WTC11 (cell line): ENCODE data around the gene PTPRO. TPM values are rescaled to one million over a fixed set of nuclear protein-coding genes. Genes with fewer than 3 reads are reported as not detected.

ENCODE experiments used
- ATAC-seq: fragments of 200-7000 bp; cut with Tn5 transposase; 2 replicates; pipeline ENCODE4 v1.10.0; 2021; ENCODE audit warnings: mild to moderate bottlenecking, moderate library complexity
- CTCF ChIA-PET: fragments of 300-600 bp; sonication (Branson Sonifier 250); formaldehyde crosslinking; loops from one replicate; lab custom pipeline; 2021; ENCODE audit warnings: antibody characterized with exemption; lab: Charles Lee
- POLR2A ChIA-PET: fragments of 350-600 bp; sonication (Branson Sonifier 250); formaldehyde crosslinking; loops from one replicate; lab custom pipeline; 2021; ENCODE audit warnings: antibody characterized with exemption; lab: Charles Lee
- DNase-seq: peaks from one replicate; pipeline ENCODE4 v3.0.0; 2021; ENCODE audit warnings: low spot score
- H3K27ac Mint-ChIP-seq: 2 replicates; pipeline ENCODE4 v1.8.0; 2021; ENCODE audit warnings: mixed read lengths
- H3K27me3 Mint-ChIP-seq: 2 replicates; pipeline ENCODE4 v1.8.0; 2021; ENCODE audit warnings: low read depth, mild to moderate bottlenecking, moderate library complexity, mixed read lengths
- H3K36me3 Mint-ChIP-seq: 2 replicates; pipeline ENCODE4 v1.8.0; 2021; ENCODE audit warnings: mixed read lengths
- H3K4me1 Mint-ChIP-seq: 2 replicates; pipeline ENCODE4 v1.8.0; 2022; ENCODE audit warnings: mixed read lengths
- H3K4me3 Mint-ChIP-seq: 2 replicates; pipeline ENCODE4 v1.8.0; 2021; ENCODE audit warnings: mild to moderate bottlenecking, moderate library complexity, mixed read lengths
- H3K9me3 Mint-ChIP-seq: 2 replicates; pipeline ENCODE4 v1.8.0; 2021; ENCODE audit warnings: mixed read lengths
- AR ChIP-seq: fragments of 250-450 bp; sonication (Bioruptor Pico); IDR thresholded peaks from 2 replicates; pipeline ENCODE4 v1.9.0; 2021; ENCODE audit warnings: mild to moderate bottlenecking
- ETV6 ChIP-seq: sonication (generic); formaldehyde crosslinking; IDR thresholded peaks from 2 replicates; pipeline ENCODE4 v1.8.1; 2022; ENCODE audit warnings: mild to moderate bottlenecking, missing genetic modification reagents
- IRF1 ChIP-seq: sonication (generic); formaldehyde crosslinking; IDR thresholded peaks from 2 replicates; pipeline ENCODE4 v1.8.0; 2023; ENCODE audit warnings: missing genetic modification reagents
- IRF2 ChIP-seq: sonication (generic); formaldehyde crosslinking; IDR thresholded peaks from 2 replicates; pipeline ENCODE4 v1.8.0; 2022; ENCODE audit warnings: low read depth, missing genetic modification reagents, borderline replicate concordance
- MXD4 ChIP-seq: fragments of 250-450 bp; sonication (Bioruptor Pico); IDR thresholded peaks from 2 replicates; pipeline ENCODE4 v1.8.0; 2021; ENCODE audit warnings: mild to moderate bottlenecking, moderate library complexity, borderline replicate concordance
- NR3C1 ChIP-seq: sonication (generic); formaldehyde crosslinking; conservative IDR thresholded peaks from 2 replicates; pipeline ENCODE4 v1.8.1; 2023; ENCODE audit warnings: low read depth, mild to moderate bottlenecking, missing genetic modification reagents
- PRRX2 ChIP-seq: fragments of 250-450 bp; sonication (Bioruptor Pico); IDR thresholded peaks from 2 replicates; pipeline ENCODE4 v1.8.0; 2021; ENCODE audit warnings: mild to moderate bottlenecking
- SOX15 ChIP-seq: fragments of 250-450 bp; sonication (Bioruptor Pico); IDR thresholded peaks from 2 replicates; pipeline ENCODE4 v1.9.0; 2021; ENCODE audit warnings: mild to moderate bottlenecking
- SP1 ChIP-seq: sonication (generic); formaldehyde crosslinking; conservative IDR thresholded peaks from 2 replicates; pipeline ENCODE4 v1.8.1; 2022; ENCODE audit warnings: missing genetic modification reagents
- ZNF219 ChIP-seq: sonication (generic); formaldehyde crosslinking; IDR thresholded peaks from 2 replicates; pipeline ENCODE4 v1.8.0; 2023; ENCODE audit warnings: missing genetic modification reagents, mild to moderate bottlenecking, borderline replicate concordance
- ZNF232 ChIP-seq: sonication (generic); formaldehyde crosslinking; IDR thresholded peaks from 2 replicates; pipeline ENCODE4 v1.8.0; 2022; ENCODE audit warnings: mild to moderate bottlenecking, missing genetic modification reagents
- ZNF263 ChIP-seq: sonication (generic); formaldehyde crosslinking; IDR thresholded peaks from 2 replicates; pipeline ENCODE4 v1.8.1; 2022; ENCODE audit warnings: low read depth, mild to moderate bottlenecking, moderate library complexity, missing genetic modification reagents
- ZNF317 ChIP-seq: sonication (generic); formaldehyde crosslinking; IDR thresholded peaks from 2 replicates; pipeline ENCODE4 v1.8.1; 2023; ENCODE audit warnings: low read depth, mild to moderate bottlenecking, moderate library complexity, missing genetic modification reagents, borderline replicate concordance
- ZNF416 ChIP-seq: fragments of 250-450 bp; sonication (Bioruptor Pico); IDR thresholded peaks from 2 replicates; pipeline ENCODE4 v1.9.0; 2021; ENCODE audit warnings: mild to moderate bottlenecking, inconsistent platforms
- total RNA-seq: library from RNA; stranded (reverse); gene quantifications from 3 replicates; pipeline ENCODE4 v1.2.3, GENCODE V29; 2021
- TF ChIP-seq, protein P1 (sequence below): sonication (generic); formaldehyde crosslinking; IDR thresholded peaks from 2 replicates; pipeline ENCODE4 v1.8.1; 2022; ENCODE audit warnings: low read depth, missing genetic modification reagents, borderline replicate concordance
- TF ChIP-seq, protein P2 (sequence below): sonication (generic); formaldehyde crosslinking; IDR thresholded peaks from 2 replicates; pipeline ENCODE4 v1.8.1; 2023; ENCODE audit warnings: mild to moderate bottlenecking, missing genetic modification reagents
- TF ChIP-seq, protein P3 (sequence below): sonication (generic); formaldehyde crosslinking; IDR thresholded peaks from 2 replicates; pipeline ENCODE4 v1.8.1; 2023; ENCODE audit warnings: mild to moderate bottlenecking, missing genetic modification reagents, moderate library complexity
- TF ChIP-seq, protein P4 (sequence below): fragments of 250-450 bp; sonication (Bioruptor Pico); IDR thresholded peaks from 2 replicates; pipeline ENCODE4 v1.8.0; 2021; ENCODE audit warnings: mild to moderate bottlenecking
- TF ChIP-seq, protein P5 (sequence below): sonication (generic); formaldehyde crosslinking; IDR thresholded peaks from 2 replicates; pipeline ENCODE4 v1.8.1; 2022; ENCODE audit warnings: low read depth, mild to moderate bottlenecking, moderate library complexity, missing genetic modification reagents, borderline replicate concordance

Gene PTPRO
- total RNA-seq, 1 experiment from 2014 or later = 1.1 TPM

GRCh38 chr12:15289192-15289591 lies 33.1 kb upstream of the PTPRO start (continued):
- TF ChIP-seq ZNF232 = no peak
- TF ChIP-seq ZNF219 = no peak
- TF ChIP-seq, protein P1, sequence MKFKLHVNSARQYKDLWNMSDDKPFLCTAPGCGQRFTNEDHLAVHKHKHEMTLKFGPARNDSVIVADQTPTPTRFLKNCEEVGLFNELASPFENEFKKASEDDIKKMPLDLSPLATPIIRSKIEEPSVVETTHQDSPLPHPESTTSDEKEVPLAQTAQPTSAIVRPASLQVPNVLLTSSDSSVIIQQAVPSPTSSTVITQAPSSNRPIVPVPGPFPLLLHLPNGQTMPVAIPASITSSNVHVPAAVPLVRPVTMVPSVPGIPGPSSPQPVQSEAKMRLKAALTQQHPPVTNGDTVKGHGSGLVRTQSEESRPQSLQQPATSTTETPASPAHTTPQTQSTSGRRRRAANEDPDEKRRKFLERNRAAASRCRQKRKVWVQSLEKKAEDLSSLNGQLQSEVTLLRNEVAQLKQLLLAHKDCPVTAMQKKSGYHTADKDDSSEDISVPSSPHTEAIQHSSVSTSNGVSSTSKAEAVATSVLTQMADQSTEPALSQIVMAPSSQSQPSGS = no peak
- no peak for TF ChIP-seq IRF2 (CRISPR knock-in tag)

GRCh38 chr12:15293731-15294130 lies 28.6 kb upstream of the PTPRO start:
- H3K4me1 Mint-ChIP-seq = no peaks in the 10 kb centered on the region
- peaks cover 9% of the 10 kb centered on the region for H3K36me3 Mint-ChIP-seq
- H3K4me3 Mint-ChIP-seq = no peak overlapping the region
- ChIA-PET CTCF (interaction anchor here (0.6 to 1.1 kb wide), 2 partner anchors 234 to 291 kb away, joined by 3 read pairs; no protein-coding TSS in a partner anchor), POLR2A (no interaction called here)
- no peaks in the 10 kb centered on the region for H3K27me3 Mint-ChIP-seq
- ATAC-seq (no peak), DNase-seq (no peak)
- H3K9me3 Mint-ChIP-seq = peaks cover 33% of the 10 kb centered on the region
- TF ChIP-seq ZNF263 (CRISPR knock-in tag) (no peak), MXD4 (CRISPR knock-in tag) (no peak), ZNF232 (no peak), SOX15 (CRISPR knock-in tag) (no peak), IRF1 (no peak), SP1 (no peak), ZNF416 (CRISPR knock-in tag) (no peak)
- TF ChIP-seq, protein P2, sequence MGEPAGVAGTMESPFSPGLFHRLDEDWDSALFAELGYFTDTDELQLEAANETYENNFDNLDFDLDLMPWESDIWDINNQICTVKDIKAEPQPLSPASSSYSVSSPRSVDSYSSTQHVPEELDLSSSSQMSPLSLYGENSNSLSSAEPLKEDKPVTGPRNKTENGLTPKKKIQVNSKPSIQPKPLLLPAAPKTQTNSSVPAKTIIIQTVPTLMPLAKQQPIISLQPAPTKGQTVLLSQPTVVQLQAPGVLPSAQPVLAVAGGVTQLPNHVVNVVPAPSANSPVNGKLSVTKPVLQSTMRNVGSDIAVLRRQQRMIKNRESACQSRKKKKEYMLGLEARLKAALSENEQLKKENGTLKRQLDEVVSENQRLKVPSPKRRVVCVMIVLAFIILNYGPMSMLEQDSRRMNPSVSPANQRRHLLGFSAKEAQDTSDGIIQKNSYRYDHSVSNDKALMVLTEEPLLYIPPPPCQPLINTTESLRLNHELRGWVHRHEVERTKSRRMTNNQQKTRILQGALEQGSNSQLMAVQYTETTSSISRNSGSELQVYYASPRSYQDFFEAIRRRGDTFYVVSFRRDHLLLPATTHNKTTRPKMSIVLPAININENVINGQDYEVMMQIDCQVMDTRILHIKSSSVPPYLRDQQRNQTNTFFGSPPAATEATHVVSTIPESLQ = no peak
- TF ChIP-seq, protein P3, sequence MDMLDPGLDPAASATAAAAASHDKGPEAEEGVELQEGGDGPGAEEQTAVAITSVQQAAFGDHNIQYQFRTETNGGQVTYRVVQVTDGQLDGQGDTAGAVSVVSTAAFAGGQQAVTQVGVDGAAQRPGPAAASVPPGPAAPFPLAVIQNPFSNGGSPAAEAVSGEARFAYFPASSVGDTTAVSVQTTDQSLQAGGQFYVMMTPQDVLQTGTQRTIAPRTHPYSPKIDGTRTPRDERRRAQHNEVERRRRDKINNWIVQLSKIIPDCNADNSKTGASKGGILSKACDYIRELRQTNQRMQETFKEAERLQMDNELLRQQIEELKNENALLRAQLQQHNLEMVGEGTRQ (CRISPR knock-in tag) = no peak
- TF ChIP-seq, protein P4, sequence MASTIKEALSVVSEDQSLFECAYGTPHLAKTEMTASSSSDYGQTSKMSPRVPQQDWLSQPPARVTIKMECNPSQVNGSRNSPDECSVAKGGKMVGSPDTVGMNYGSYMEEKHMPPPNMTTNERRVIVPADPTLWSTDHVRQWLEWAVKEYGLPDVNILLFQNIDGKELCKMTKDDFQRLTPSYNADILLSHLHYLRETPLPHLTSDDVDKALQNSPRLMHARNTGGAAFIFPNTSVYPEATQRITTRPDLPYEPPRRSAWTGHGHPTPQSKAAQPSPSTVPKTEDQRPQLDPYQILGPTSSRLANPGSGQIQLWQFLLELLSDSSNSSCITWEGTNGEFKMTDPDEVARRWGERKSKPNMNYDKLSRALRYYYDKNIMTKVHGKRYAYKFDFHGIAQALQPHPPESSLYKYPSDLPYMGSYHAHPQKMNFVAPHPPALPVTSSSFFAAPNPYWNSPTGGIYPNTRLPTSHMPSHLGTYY (CRISPR knock-in tag) = no peak
- no peak overlapping the region for H3K27ac Mint-ChIP-seq

- Mint-ChIP-seq H3K27ac (no peak overlapping the region), H3K36me3 (peaks cover 32% of the 10 kb centered on the region), H3K4me3 (no peak overlapping the region), H3K4me1 (no peaks in the 10 kb centered on the region), H3K9me3 (peaks cover 85% of the 10 kb centered on the region), H3K27me3 (no peaks in the 10 kb centered on the region)
- TF ChIP-seq, protein P5, sequence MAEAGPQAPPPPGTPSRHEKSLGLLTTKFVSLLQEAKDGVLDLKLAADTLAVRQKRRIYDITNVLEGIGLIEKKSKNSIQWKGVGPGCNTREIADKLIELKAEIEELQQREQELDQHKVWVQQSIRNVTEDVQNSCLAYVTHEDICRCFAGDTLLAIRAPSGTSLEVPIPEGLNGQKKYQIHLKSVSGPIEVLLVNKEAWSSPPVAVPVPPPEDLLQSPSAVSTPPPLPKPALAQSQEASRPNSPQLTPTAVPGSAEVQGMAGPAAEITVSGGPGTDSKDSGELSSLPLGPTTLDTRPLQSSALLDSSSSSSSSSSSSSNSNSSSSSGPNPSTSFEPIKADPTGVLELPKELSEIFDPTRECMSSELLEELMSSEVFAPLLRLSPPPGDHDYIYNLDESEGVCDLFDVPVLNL (CRISPR knock-in tag) = no peak
- TF ChIP-seq ZNF317 (CRISPR knock-in tag) (no peak), AR (no peak), ETV6 (CRISPR knock-in tag) (no peak), NR3C1 (CRISPR knock-in tag) (no peak), PRRX2 (CRISPR knock-in tag) (no peak), ZNF263 (CRISPR knock-in tag) (no peak)
- ChIA-PET POLR2A (no interaction called here), CTCF (no interaction called here)
- DNase-seq (no peak), ATAC-seq (no peak)
Observed at GRCh38 chr12:15299947-15300346, 22.4 kb upstream of the PTPRO start.
